Chondrocyte (in vitro differentiated cells): ENCODE data around the gene MEIS2. TPM values are rescaled to one million over a fixed set of nuclear protein-coding genes. Genes with fewer than 3 reads are reported as not detected.

Experiments
- DNase-seq: peaks from one replicate; pipeline ENCODE4 v3.0.0; 2021; ENCODE audit warnings: mixed read lengths, low spot score
- H3K27ac Mint-ChIP-seq: one replicate; pipeline ENCODE4 v1.8.0; 2021; ENCODE audit warnings: mild to moderate bottlenecking, moderate library complexity, mixed read lengths; ENCODE audit not compliant: unreplicated experiment
- H3K27me3 Mint-ChIP-seq: 2 replicates; pipeline ENCODE4 v1.8.0; 2021; ENCODE audit warnings: low read depth, mixed read lengths
- H3K36me3 Mint-ChIP-seq: 2 replicates; pipeline ENCODE4 v1.8.0; 2021; ENCODE audit warnings: low read depth, mixed read lengths
- H3K4me1 Mint-ChIP-seq: 2 replicates; pipeline ENCODE4 v1.8.0; 2021; ENCODE audit warnings: low read depth, mild to moderate bottlenecking, mixed read lengths
- H3K4me3 Mint-ChIP-seq: one replicate; pipeline ENCODE4 v1.8.0; 2021; ENCODE audit warnings: mild to moderate bottlenecking, moderate library complexity, mixed read lengths; ENCODE audit not compliant: unreplicated experiment
- H3K9me3 Mint-ChIP-seq: 2 replicates; pipeline ENCODE4 v1.8.0; 2021; ENCODE audit warnings: low read depth, mixed read lengths
- CTCF ChIP-seq: fragments of 200-600 bp; sonication (generic); IDR thresholded peaks from 2 replicates; pipeline ENCODE4 v1.5.0; 2021; ENCODE audit warnings: antibody characterized with exemption, mild to moderate bottlenecking, moderate library complexity
- total RNA-seq: library from RNA; stranded (reverse); gene quantifications from 3 replicates; pipeline ENCODE4 v1.2.1, GENCODE V29; 2021

MEIS2 gene
- total RNA-seq, 1 donor from 2014 or later = 28.3 TPM

- peaks cover 28% of the 10 kb centered on the region for H3K36me3 Mint-ChIP-seq
- H3K27ac Mint-ChIP-seq = no peak overlapping the region
- TF ChIP-seq CTCF = no peak
- DNase-seq = no peak
- H3K4me1 Mint-ChIP-seq = peaks cover 69% of the 10 kb centered on the region
- H3K27me3 Mint-ChIP-seq = no peaks in the 10 kb centered on the region
- no peaks in the 10 kb centered on the region for H3K9me3 Mint-ChIP-seq
- H3K4me3 Mint-ChIP-seq = no peak overlapping the region
Observed at GRCh38 chr15:37090543-37091175, 9.7 kb downstream of the MEIS2 start.

GRCh38 chr15:37088436-37088835 lies 11.9 kb downstream of the MEIS2 start:
- no peaks in the 10 kb centered on the region for H3K9me3 Mint-ChIP-seq
- peaks cover 55% of the 10 kb centered on the region for H3K4me1 Mint-ChIP-seq
- H3K27ac Mint-ChIP-seq = no peak overlapping the region
- no peak overlapping the region for H3K4me3 Mint-ChIP-seq
- H3K27me3 Mint-ChIP-seq = no peaks in the 10 kb centered on the region
- peaks cover 25% of the 10 kb centered on the region for H3K36me3 Mint-ChIP-seq
- no peak for DNase-seq
- TF ChIP-seq CTCF = no peak

- Mint-ChIP-seq H3K4me3 (no peak overlapping the region), H3K27me3 (no peaks in the 10 kb centered on the region), H3K36me3 (peaks cover 18% of the 10 kb centered on the region), H3K27ac (no peak overlapping the region), H3K4me1 (peaks cover 47% of the 10 kb centered on the region), H3K9me3 (no peaks in the 10 kb centered on the region)
- TF ChIP-seq CTCF = no peak
- DNase-seq = no peak
Observed at GRCh38 chr15:37087131-37087588, 13.2 kb downstream of the MEIS2 start.

GRCh38 chr15:37086521-37086920 lies 13.8 kb downstream of the MEIS2 start:
- Mint-ChIP-seq H3K4me1 (peaks cover 48% of the 10 kb centered on the region), H3K27me3 (no peaks in the 10 kb centered on the region), H3K36me3 (peaks cover 20% of the 10 kb centered on the region), H3K27ac (peak overlapping the region; percentile 50), H3K4me3 (no peak overlapping the region), H3K9me3 (no peaks in the 10 kb centered on the region)
- no peak for DNase-seq
- TF ChIP-seq CTCF = no peak

- Mint-ChIP-seq H3K4me1 (peaks cover 52% of the 10 kb centered on the region), H3K4me3 (no peak overlapping the region), H3K27ac (peak overlapping the region; percentile 50), H3K9me3 (no peaks in the 10 kb centered on the region), H3K27me3 (no peaks in the 10 kb centered on the region), H3K36me3 (peaks cover 20% of the 10 kb centered on the region)
- no peak for TF ChIP-seq CTCF
- DNase-seq = no peak
Observed at GRCh38 chr15:37086120-37086519, 14.2 kb downstream of the MEIS2 start.
